ENCODE data around the gene MICALL2.
A peak's percentile ranks its signal among the peaks of the same experiment; 100 is the strongest.

MICALL2 gene

GRCh38 chr7:1459512-1459892, 232 bp upstream of the MICALL2 start:
- H3K9me3 Mint-ChIP-seq: no peaks in the 10 kb centered on the region
- H3K27me3 Mint-ChIP-seq: no peaks in the 10 kb centered on the region
- ATAC-seq (replicated peaks; ENCODE audit: extremely low read depth, poor library complexity, severe bottlenecking) (peak; percentile 96), DNase-seq (ENCODE audit: low spot score in 2 of 2) (peak; percentile 94 to 97)
- no peak overlapping the region for H3K27ac Mint-ChIP-seq (ENCODE audit: low read depth)
- H3K4me1 Mint-ChIP-seq: peaks cover 22% of the 10 kb centered on the region
- no peaks in the 10 kb centered on the region for H3K36me3 Mint-ChIP-seq (ENCODE audit: insufficient read depth)
- H3K4me3 Mint-ChIP-seq: peak overlapping the region; percentile 67

- H3K27me3 Mint-ChIP-seq: no peaks in the 10 kb centered on the region
- H3K4me3 Mint-ChIP-seq: peak overlapping the region; percentile 67
- no peak overlapping the region for H3K27ac Mint-ChIP-seq (ENCODE audit: low read depth)
- ATAC-seq (replicated peaks; ENCODE audit: extremely low read depth, poor library complexity, severe bottlenecking) (no peak), DNase-seq (ENCODE audit: low spot score in 2 of 2) (no peak)
- H3K36me3 Mint-ChIP-seq (ENCODE audit: insufficient read depth): no peaks in the 10 kb centered on the region
- no peaks in the 10 kb centered on the region for H3K9me3 Mint-ChIP-seq
- peaks cover 22% of the 10 kb centered on the region for H3K4me1 Mint-ChIP-seq
These were observed 1.2 kb downstream of the MICALL2 start for GRCh38 chr7:1457949-1458682.

- Mint-ChIP-seq H3K4me1 (peaks cover 21% of the 10 kb centered on the region), H3K4me3 (peak overlapping the region; percentile 67), H3K27me3 (no peaks in the 10 kb centered on the region), H3K9me3 (no peaks in the 10 kb centered on the region), H3K27ac (ENCODE audit: low read depth) (no peak overlapping the region), H3K36me3 (ENCODE audit: insufficient read depth) (no peaks in the 10 kb centered on the region)
- ATAC-seq (replicated peaks; ENCODE audit: extremely low read depth, poor library complexity, severe bottlenecking) (no peak), DNase-seq (ENCODE audit: low spot score in 2 of 2) (no peak)
These were observed 2.0 kb downstream of the MICALL2 start for GRCh38 chr7:1457059-1457948.

GRCh38 chr7:1455955-1456354, 3.3 kb downstream of the MICALL2 start:
- H3K27me3 Mint-ChIP-seq: no peaks in the 10 kb centered on the region
- ATAC-seq (replicated peaks; ENCODE audit: extremely low read depth, poor library complexity, severe bottlenecking): no peak
- H3K36me3 Mint-ChIP-seq (ENCODE audit: insufficient read depth): no peaks in the 10 kb centered on the region
- no peaks in the 10 kb centered on the region for H3K9me3 Mint-ChIP-seq
- DNase-seq (ENCODE audit: low spot score in 2 of 2): no peak
- no peak overlapping the region for H3K4me3 Mint-ChIP-seq
- H3K27ac Mint-ChIP-seq (ENCODE audit: low read depth): no peak overlapping the region
- H3K4me1 Mint-ChIP-seq: peaks cover 12% of the 10 kb centered on the region

GRCh38 chr7:1455241-1455939, 3.9 kb downstream of the MICALL2 start:
- Mint-ChIP-seq H3K27me3 (no peaks in the 10 kb centered on the region), H3K27ac (ENCODE audit: low read depth) (no peak overlapping the region), H3K36me3 (ENCODE audit: insufficient read depth) (no peaks in the 10 kb centered on the region), H3K4me3 (no peak overlapping the region), H3K4me1 (peaks cover 7% of the 10 kb centered on the region), H3K9me3 (no peaks in the 10 kb centered on the region)
- ATAC-seq (replicated peaks; ENCODE audit: extremely low read depth, poor library complexity, severe bottlenecking) (no peak), DNase-seq (ENCODE audit: low spot score in 2 of 2) (no peak)

GRCh38 chr7:1454542-1454941, 4.7 kb downstream of the MICALL2 start:
- no peak overlapping the region for H3K27ac Mint-ChIP-seq (ENCODE audit: low read depth)

GRCh38 chr7:1452205-1452604, 7.1 kb downstream of the MICALL2 start:
- ATAC-seq (replicated peaks; ENCODE audit: extremely low read depth, poor library complexity, severe bottlenecking): no peak
- H3K36me3 Mint-ChIP-seq (ENCODE audit: insufficient read depth): no peaks in the 10 kb centered on the region
- H3K4me3 Mint-ChIP-seq: no peak overlapping the region
- no peaks in the 10 kb centered on the region for H3K4me1 Mint-ChIP-seq
- no peaks in the 10 kb centered on the region for H3K9me3 Mint-ChIP-seq
- DNase-seq (ENCODE audit: low spot score in 2 of 2): no peak
- no peaks in the 10 kb centered on the region for H3K27me3 Mint-ChIP-seq
- H3K27ac Mint-ChIP-seq (ENCODE audit: low read depth): no peak overlapping the region

More at GRCh38 chr7:1454542-1454941, 4.7 kb downstream of the MICALL2 start:
- H3K27me3 Mint-ChIP-seq: no peaks in the 10 kb centered on the region
- H3K4me3 Mint-ChIP-seq: no peak overlapping the region
- H3K4me1 Mint-ChIP-seq: no peaks in the 10 kb centered on the region
- ATAC-seq (replicated peaks; ENCODE audit: extremely low read depth, poor library complexity, severe bottlenecking): no peak
- no peak for DNase-seq (ENCODE audit: low spot score in 2 of 2)
- H3K36me3 Mint-ChIP-seq (ENCODE audit: insufficient read depth): no peaks in the 10 kb centered on the region
- no peaks in the 10 kb centered on the region for H3K9me3 Mint-ChIP-seq

- ATAC-seq (replicated peaks; ENCODE audit: extremely low read depth, poor library complexity, severe bottlenecking) (no peak), DNase-seq (ENCODE audit: low spot score in 2 of 2) (no peak)
- H3K9me3 Mint-ChIP-seq: no peaks in the 10 kb centered on the region
- no peak overlapping the region for H3K4me3 Mint-ChIP-seq
- H3K27ac Mint-ChIP-seq (ENCODE audit: low read depth): no peak overlapping the region
- no peaks in the 10 kb centered on the region for H3K27me3 Mint-ChIP-seq
- H3K36me3 Mint-ChIP-seq (ENCODE audit: insufficient read depth): no peaks in the 10 kb centered on the region
- H3K4me1 Mint-ChIP-seq: no peaks in the 10 kb centered on the region
These were observed 8.3 kb downstream of the MICALL2 start for GRCh38 chr7:1450987-1451386.

- Mint-ChIP-seq H3K4me3 (no peak overlapping the region), H3K27ac (ENCODE audit: low read depth) (no peak overlapping the region), H3K36me3 (ENCODE audit: insufficient read depth) (no peaks in the 10 kb centered on the region), H3K4me1 (no peaks in the 10 kb centered on the region), H3K9me3 (no peaks in the 10 kb centered on the region), H3K27me3 (no peaks in the 10 kb centered on the region)
- ATAC-seq (replicated peaks; ENCODE audit: extremely low read depth, poor library complexity, severe bottlenecking) (no peak), DNase-seq (ENCODE audit: low spot score in 2 of 2) (no peak)
These were observed 8.8 kb downstream of the MICALL2 start for GRCh38 chr7:1450431-1450830.

- ATAC-seq (replicated peaks; ENCODE audit: extremely low read depth, poor library complexity, severe bottlenecking) (no peak), DNase-seq (ENCODE audit: low spot score in 2 of 2) (no peak)
- no peaks in the 10 kb centered on the region for H3K9me3 Mint-ChIP-seq
- no peak overlapping the region for H3K4me3 Mint-ChIP-seq
- no peaks in the 10 kb centered on the region for H3K4me1 Mint-ChIP-seq
- H3K36me3 Mint-ChIP-seq (ENCODE audit: insufficient read depth): no peaks in the 10 kb centered on the region
- no peak overlapping the region for H3K27ac Mint-ChIP-seq (ENCODE audit: low read depth)
- no peaks in the 10 kb centered on the region for H3K27me3 Mint-ChIP-seq
These were observed 9.3 kb downstream of the MICALL2 start for GRCh38 chr7:1449951-1450350.

- H3K4me3 Mint-ChIP-seq: no peak overlapping the region
- no peaks in the 10 kb centered on the region for H3K36me3 Mint-ChIP-seq (ENCODE audit: insufficient read depth)
- no peaks in the 10 kb centered on the region for H3K9me3 Mint-ChIP-seq
- no peaks in the 10 kb centered on the region for H3K27me3 Mint-ChIP-seq
- ATAC-seq (replicated peaks; ENCODE audit: extremely low read depth, poor library complexity, severe bottlenecking) (no peak), DNase-seq (ENCODE audit: low spot score in 2 of 2) (no peak)
- no peaks in the 10 kb centered on the region for H3K4me1 Mint-ChIP-seq
- no peak overlapping the region for H3K27ac Mint-ChIP-seq (ENCODE audit: low read depth)
These were observed 9.8 kb downstream of the MICALL2 start for GRCh38 chr7:1449501-1449900.

- Mint-ChIP-seq H3K27me3 (no peaks in the 10 kb centered on the region), H3K4me3 (no peak overlapping the region), H3K27ac (ENCODE audit: low read depth) (no peak overlapping the region), H3K4me1 (no peaks in the 10 kb centered on the region), H3K36me3 (ENCODE audit: insufficient read depth) (no peaks in the 10 kb centered on the region), H3K9me3 (no peaks in the 10 kb centered on the region)
- DNase-seq (ENCODE audit: low spot score in 2 of 2) (no peak), ATAC-seq (replicated peaks; ENCODE audit: extremely low read depth, poor library complexity, severe bottlenecking) (no peak)
These were observed 10.3 kb downstream of the MICALL2 start for GRCh38 chr7:1448958-1449357.

All from central memory CD8-positive, alpha-beta T cell (primary cell).